Ovary (tissue), 3 donors: ENCODE results near the gene HPCAL4.

Experiments used
- EP300 ChIP-seq: sonication (generic); formaldehyde crosslinking; IDR thresholded peaks from one replicate; pipeline ENCODE4 v1.6.1; 2017; ENCODE audit warnings: antibody characterized with exemption
- POLR2A ChIP-seq: fragments of 450-650 bp; IDR thresholded peaks from one replicate; pipeline ENCODE4 v1.6.1; 2017; ENCODE audit warnings: antibody characterized with exemption, mild to moderate bottlenecking, moderate library complexity
- TF ChIP-seq, protein P1 (sequence below), 3 donors: fragments of 450-650 bp in 2 of 3; fragments of 200-600 bp in 1 of 3; IDR thresholded peaks; one replicate each; pipeline versions ENCODE4 v1.5.1 to v1.8.0; 2016 to 2022; ENCODE audit warnings: antibody characterized with exemption in 3 of 3, mild to moderate bottlenecking in 1 of 3
- donor health status: DM: no; HTN: no; CAD: no.

DNA sequence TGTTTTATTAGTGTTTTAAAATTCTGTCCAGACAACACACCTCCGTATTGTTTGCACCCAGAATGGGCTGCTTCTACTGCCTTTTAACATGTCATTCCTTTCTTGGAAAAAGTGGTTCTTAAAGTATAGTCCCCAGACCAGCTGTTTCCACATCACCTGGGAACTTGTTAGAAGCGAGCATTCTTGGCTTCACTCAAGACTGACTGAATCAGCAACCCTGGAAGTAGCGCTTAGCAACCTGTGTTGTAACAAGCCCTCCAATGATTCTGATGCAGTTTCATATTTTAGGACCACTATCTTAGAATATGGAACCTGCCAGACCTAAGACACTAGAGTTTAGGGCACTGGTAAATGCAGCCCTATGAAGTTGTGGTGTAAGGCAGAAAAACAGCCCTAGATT, 41.5 kb upstream of the HPCAL4 start:
- TF ChIP-seq, protein P1, sequence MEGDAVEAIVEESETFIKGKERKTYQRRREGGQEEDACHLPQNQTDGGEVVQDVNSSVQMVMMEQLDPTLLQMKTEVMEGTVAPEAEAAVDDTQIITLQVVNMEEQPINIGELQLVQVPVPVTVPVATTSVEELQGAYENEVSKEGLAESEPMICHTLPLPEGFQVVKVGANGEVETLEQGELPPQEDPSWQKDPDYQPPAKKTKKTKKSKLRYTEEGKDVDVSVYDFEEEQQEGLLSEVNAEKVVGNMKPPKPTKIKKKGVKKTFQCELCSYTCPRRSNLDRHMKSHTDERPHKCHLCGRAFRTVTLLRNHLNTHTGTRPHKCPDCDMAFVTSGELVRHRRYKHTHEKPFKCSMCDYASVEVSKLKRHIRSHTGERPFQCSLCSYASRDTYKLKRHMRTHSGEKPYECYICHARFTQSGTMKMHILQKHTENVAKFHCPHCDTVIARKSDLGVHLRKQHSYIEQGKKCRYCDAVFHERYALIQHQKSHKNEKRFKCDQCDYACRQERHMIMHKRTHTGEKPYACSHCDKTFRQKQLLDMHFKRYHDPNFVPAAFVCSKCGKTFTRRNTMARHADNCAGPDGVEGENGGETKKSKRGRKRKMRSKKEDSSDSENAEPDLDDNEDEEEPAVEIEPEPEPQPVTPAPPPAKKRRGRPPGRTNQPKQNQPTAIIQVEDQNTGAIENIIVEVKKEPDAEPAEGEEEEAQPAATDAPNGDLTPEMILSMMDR (IDR thresholded peaks at IDR 0.05), result no peak
- no peak for TF ChIP-seq POLR2A
- no peak for TF ChIP-seq EP300
